ENCODE results near the gene KCNE3. TPM values are rescaled to one million over a fixed set of nuclear protein-coding genes. Genes with fewer than 3 reads are reported as not detected.

The KCNE3 gene
- total and polyA plus RNA-seq, 11 donors: 1.3 to 9.5 (median 2.3) TPM

DNA sequence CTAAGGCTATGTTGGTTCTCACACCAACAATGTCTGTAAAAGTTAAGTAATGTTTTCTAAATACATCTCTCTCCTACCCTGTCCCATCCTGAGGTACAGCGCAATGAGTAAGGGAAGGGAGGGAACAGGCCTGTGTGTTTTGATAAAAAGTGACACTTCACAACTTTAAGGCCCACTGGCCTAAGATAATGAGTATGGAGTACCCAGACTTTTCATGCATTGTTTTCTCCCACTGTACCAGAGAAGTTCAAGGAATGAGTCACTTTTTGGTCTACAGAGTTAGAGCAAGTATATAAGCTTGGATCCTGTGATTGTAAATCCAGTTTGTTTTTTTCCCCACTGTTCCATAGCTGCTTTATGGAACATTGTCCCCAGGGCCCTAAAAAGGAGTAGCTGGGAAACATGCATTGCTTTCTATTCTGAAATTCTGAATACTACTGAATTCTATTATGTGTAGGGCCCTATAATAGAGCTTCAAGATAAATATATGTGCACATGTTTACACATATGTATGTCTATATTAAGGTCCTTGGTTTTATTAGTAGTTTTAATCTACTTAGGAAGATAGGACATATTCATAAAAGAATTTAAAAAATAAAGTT lies 29.8 kb downstream of the KCNE3 start:
- intact Hi-C loops (cut with DNase I): no loop called here

DNA sequence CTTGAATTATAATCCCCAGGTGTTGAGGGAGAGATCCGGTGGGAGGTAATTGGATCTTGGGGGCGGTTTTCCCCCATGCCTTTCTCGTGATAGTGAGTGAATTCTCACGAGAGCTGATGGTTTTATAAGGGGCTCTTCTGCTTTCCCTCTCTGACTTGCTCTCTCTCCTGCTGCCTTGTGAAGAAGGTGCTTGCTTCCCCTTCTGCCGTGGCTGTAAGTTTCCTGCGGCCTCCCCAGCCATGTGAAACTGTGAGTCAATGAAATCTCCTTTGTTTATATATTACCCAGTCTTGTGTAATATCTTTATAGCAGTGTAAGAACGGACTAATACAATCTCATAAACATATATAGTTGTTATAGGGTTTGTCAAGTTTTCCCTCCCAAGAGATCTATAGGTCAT lies 32.8 kb downstream of the KCNE3 start:
- Histone ChIP-seq H3K4me3 (no peak overlapping the region), H3K4me1 (no peaks in the 10 kb centered on the region), H3K27ac (no peak overlapping the region), H3K27me3 (peaks cover 0 to 2% (median 0%) of the 10 kb centered on the region in 9 donors), H3K9me3 (no peaks in the 10 kb centered on the region), H3K36me3 (no peaks in the 10 kb centered on the region)
- TF ChIP-seq, protein P1, sequence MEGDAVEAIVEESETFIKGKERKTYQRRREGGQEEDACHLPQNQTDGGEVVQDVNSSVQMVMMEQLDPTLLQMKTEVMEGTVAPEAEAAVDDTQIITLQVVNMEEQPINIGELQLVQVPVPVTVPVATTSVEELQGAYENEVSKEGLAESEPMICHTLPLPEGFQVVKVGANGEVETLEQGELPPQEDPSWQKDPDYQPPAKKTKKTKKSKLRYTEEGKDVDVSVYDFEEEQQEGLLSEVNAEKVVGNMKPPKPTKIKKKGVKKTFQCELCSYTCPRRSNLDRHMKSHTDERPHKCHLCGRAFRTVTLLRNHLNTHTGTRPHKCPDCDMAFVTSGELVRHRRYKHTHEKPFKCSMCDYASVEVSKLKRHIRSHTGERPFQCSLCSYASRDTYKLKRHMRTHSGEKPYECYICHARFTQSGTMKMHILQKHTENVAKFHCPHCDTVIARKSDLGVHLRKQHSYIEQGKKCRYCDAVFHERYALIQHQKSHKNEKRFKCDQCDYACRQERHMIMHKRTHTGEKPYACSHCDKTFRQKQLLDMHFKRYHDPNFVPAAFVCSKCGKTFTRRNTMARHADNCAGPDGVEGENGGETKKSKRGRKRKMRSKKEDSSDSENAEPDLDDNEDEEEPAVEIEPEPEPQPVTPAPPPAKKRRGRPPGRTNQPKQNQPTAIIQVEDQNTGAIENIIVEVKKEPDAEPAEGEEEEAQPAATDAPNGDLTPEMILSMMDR (IDR thresholded peaks at IDR 0.05): no peak
- no peak for TF ChIP-seq POLR2A (IDR thresholded peaks at IDR 0.05)
- ATAC-seq (no peak), DNase-seq (no peak)
- intact Hi-C loops (cut with DNase I): no loop called here
- WGBS, 4 donors: 56 to 59% (median 56%) methylated on average over 7 of the region's 7 CpGs

More for the DNA sequence above, 29.8 kb downstream of the KCNE3 start:
- no peak for ATAC-seq
- 92 to 98% (median 94%) methylated on average over 1 of the region's 1 CpG for WGBS, 4 donors
- Histone ChIP-seq H3K4me3 (no peak overlapping the region), H3K9me3 (peaks cover 0 to 5% (median 0%) of the 10 kb centered on the region in 12 donors), H3K36me3 (no peaks in the 10 kb centered on the region), H3K27me3 (peaks cover 0 to 2% (median 0%) of the 10 kb centered on the region in 9 donors), H3K27ac (no peak overlapping the region), H3K4me1 (peaks cover 0 to under 1% (median 0%) of the 10 kb centered on the region in 12 donors)
- TF ChIP-seq, protein P1 (IDR thresholded peaks at IDR 0.05): no peak
- TF ChIP-seq POLR2A (IDR thresholded peaks at IDR 0.05): no peak
- no peak for DNase-seq

DNA sequence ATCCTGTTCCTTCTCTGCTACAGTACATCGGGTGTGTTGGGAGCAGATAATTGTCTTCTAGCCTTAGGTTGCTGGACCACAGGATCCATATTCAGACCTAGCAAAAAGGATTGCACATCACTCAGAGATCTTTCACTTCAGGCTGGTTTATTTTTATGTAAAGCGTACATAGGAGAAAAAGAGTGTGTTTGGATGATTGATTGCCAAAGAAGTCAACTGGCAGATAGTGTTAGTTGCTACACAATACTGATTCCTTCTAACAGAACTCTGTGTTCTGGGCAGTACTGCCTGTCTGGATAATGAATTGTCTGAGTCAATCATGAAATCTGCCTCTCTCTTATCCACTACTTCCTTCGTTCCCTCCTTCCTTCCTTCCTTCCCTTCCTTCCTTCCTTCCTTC lies 38.1 kb downstream of the KCNE3 start:
- TF ChIP-seq POLR2A (IDR thresholded peaks at IDR 0.05): no peak
- TF ChIP-seq, protein P1 (IDR thresholded peaks at IDR 0.05): no peak
- 77 to 92% (median 79%) methylated on average over 2 to 3 of the region's 3 CpGs for WGBS, 4 donors
- intact Hi-C loops (cut with DNase I): no loop called here

DNA sequence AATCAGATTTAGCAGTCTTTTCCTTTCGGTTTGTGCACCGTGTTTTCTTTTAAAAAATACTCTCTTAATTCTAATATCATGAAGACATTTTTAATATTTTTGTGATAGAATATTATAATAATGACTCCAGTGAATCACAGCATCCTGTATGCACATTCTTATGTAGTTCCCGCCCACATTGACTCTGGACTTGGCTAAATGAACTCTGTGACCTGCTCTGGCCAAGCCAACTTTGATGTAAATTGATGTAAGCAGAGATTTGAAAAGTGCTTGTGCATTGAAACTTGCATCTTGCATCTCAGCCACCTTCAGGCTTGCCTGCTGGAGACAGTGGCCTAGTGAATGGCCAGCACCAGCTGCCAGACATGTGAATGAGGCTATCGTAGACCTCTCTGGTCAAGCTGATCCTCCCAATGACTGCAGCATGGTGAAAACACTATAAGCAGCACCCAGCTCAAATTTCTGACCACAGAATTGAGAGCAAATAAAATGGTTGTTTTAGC lies 39.9 kb downstream of the KCNE3 start:
- Histone ChIP-seq H3K4me1 (no peaks in the 10 kb centered on the region), H3K4me3 (no peak overlapping the region), H3K9me3 (peaks cover 0 to 28% (median 5%) of the 10 kb centered on the region in 12 donors), H3K36me3 (no peaks in the 10 kb centered on the region), H3K27ac (no peak overlapping the region), H3K27me3 (no peaks in the 10 kb centered on the region)
- DNase-seq (no peak), ATAC-seq (no peak)
- intact Hi-C loops (cut with DNase I): no loop called here
- WGBS, 4 donors: 83 to 92% (median 89%) methylated on average over 4 of the region's 4 CpGs
- TF ChIP-seq, protein P1 (IDR thresholded peaks at IDR 0.05): no peak
- TF ChIP-seq POLR2A (IDR thresholded peaks at IDR 0.05): no peak

More for the DNA sequence above, 38.1 kb downstream of the KCNE3 start:
- DNase-seq: no peak
- H3K27me3 ChIP-seq: peaks cover 0 to 2% (median 0%) of the 10 kb centered on the region in 9 donors
- H3K36me3 ChIP-seq: no peaks in the 10 kb centered on the region
- ATAC-seq: no peak
- peaks cover 0 to 25% (median 5%) of the 10 kb centered on the region in 12 donors for H3K9me3 ChIP-seq
- H3K27ac ChIP-seq: no peak overlapping the region
- H3K4me1 ChIP-seq: no peaks in the 10 kb centered on the region
- no peak overlapping the region for H3K4me3 ChIP-seq
